GM18520 (cell line): ENCODE results near the gene HOOK2.
"Not testable (repeated sequence)": the region's sequence is repeated elsewhere in the genome, so short reads cannot be mapped to it uniquely, and the experiment has no call there.

Source experiments
- ATAC-seq: cut with Tn5 transposase; IDR thresholded peaks from one replicate; pipeline ENCODE4 v1.9.1; 2021; ENCODE audit not compliant: unreplicated experiment

Gene HOOK2

DNA sequence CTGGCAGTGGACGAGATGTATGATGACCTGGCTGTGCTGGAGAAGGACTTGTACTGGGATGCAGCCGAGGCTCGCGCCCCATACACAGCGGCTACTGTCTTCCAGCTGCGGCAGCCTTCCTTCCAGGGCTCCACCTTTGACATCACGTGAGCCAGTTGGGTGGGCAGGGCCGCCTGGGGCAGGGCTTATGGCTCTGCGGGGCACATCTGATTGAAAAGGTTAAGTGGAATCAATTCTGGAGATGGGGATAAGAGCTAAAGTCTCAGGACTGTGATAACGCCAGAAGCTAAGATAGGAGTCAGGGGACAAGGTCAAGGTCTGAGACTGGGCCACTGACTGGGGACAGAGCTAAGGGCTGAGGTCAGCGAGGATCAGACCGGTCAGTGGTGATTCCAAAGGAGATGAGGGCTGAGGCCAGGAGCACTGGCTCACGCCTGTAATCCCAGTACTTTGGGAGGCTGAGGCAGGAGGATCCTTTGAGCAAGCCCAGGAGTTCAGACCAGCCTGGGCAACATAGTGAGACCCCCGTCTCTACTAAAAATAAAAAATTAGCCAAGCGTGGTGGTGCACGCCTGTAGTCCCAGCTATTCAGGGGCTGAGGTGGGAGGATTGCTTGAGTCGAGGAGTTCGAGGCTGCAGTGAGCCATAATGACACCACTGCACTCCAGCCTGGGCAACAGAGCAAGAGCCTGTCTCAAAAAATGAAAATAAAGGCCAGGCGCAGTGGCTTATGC, 19.0 kb downstream of the HOOK2 start:
- ATAC-seq: no peak

DNA sequence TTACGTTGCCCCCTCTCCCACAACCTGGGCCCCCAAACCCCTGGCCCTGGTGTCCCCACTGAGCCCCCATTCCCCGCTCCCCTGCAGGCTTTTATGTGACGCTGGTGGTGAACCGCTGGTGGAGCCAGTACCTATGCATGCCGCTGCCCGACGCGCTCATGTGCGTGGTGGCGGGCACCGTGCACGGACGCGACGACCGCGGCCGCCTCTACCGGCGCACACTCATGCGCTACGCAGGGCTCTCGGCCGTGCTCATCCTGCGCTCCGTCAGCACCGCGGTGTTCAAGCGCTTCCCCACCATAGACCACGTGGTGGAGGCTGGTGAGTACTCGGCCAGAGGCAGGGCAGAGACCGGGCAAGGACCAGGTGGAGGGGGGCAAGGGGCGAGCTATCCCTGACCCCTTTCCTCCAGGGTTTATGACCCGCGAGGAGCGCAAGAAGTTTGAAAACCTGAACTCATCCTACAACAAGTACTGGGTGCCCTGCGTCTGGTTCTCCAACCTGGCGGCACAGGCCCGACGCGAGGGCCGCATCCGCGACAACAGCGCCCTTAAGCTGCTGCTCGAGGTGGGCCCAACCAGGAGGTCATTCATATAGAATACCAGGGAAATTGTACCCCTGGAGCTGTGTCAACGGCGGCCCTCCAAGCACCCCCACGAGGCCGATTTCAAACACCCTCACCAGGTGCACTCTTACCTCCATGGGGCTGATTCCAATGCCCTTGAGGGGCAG, 20.7 kb downstream of the HOOK2 start:
- no peak for ATAC-seq

DNA sequence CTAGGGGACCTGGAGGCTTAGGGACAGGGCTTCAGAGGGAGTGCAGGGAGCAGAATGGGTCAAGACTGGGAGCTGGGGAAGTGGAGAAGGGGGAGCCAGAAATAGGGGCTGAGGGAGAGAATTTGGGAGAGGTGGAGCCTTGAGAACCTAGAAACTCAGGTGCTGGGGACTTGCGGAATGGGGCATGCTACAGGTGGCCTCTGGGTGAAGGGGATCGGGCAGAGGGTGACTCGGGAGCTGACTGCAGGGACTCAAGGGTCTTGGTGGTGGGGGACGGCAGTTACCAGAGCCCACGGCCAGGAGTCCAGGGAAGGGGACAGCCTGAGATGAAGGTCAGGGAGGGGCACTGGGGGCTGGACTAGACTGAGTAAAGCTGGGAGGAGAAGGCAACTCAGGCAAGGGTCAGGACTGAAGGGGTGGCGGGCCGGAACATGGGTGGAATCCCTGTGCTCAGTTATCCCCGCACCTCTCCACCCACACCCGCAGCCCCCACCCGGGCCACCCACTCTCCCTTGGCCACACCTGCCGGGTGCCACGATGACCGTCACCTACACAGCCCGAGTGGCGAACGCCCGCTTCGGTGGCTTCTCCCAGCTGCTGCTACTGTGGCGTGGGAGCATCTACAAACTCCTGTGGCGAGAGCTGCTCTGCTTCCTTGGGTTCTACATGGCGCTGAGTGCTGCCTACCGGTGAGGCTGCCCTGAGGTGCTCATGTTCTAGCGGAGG, 23.1 kb downstream of the HOOK2 start:
- ATAC-seq: no peak

DNA sequence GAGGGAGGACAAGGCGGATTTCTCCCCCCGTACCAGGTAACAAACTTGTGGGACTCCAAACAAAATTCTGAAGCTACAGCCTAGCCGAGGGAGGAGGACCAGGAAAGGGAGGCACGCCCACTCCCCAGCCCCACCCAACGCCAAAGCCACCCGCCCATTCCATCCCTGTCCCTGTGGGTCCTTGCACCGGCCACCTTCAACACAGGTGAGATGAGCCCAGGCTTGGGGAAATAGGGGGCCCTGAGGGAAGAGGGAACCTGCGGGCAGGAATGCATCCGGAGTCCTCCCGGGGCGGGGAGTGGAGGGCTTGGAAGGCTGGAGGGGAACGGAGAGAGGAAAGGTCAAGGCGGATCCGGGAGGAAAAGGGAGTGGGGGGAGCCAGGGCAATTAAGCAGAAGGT, 23.7 kb downstream of the HOOK2 start, which contains the start of gene BEST2:
Gene BEST2 (plus strand): TSS at position 157 of the 400 bp plus-strand sequence. CDS start 802 bp downstream, outside the sequence.
- ATAC-seq: no peak

DNA sequence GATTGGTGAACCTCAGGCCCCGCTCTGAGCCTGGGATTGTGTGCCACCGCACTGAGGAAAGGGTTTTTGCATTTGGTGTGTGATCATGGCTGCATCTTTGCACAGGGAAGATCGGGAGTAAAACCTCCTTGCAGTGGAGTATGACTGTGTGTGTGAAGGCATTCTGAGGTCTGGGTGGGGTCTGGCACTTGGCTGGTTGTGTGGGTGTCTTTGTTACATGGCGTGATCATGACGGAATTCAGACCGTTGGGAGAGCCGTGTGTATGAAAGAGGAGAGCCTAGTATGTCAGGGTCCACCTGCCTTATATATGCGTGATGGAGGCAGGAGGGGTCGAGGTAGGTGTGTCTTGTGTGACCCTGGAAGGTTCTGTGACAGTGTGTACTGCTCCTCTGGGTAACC, 24.5 kb downstream of the HOOK2 start:
- ATAC-seq: no peak

DNA sequence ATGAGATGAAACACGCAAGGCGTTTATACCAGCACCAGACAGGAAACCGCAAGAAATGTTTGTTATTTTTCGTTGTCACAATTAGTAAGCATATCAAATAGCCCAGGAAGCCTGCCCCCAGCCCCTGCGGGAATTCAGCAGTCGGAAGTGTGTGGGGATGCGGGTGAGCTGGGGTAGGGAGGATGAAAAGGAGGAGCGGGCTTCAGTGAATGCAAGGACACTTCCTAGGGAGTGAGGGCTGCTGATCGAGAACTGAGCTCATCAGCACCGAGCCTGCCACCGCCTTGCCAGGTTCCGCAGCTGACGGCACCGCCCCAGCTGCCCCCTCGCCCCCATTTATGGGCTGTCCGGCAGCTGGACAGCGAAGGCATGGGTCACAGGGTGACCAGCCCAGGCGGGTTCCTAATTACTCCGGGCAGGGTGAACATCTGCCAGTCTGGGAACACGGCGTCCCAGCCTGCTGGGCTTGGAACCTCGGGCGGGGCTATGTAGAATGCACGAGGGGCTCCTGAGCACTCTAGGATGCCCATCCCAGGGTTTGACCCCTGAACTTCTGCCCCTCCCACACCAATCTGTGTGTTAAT, 25.3 kb downstream of the HOOK2 start:
- no peak for ATAC-seq

DNA sequence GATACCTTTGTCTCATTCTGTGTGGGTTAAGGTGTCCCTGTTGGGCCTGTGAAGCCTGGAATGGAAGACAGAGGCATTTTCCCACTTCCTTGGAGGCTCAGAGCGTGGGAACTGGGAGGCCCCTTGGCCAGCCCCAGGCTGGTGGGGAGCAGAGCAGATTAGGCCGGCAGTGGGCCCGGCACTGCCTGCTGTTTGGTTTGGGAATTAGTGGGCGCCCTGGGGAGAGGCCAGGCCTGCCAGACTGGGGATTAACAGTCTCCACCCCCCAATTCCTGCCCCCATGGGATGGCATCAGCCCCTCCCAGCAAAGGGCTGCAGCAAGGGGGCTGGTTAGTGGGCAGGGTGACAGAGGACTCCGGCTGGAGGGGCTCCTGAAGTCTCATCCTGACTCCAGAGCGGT, 26.9 kb downstream of the HOOK2 start:
- ATAC-seq: no peak

DNA sequence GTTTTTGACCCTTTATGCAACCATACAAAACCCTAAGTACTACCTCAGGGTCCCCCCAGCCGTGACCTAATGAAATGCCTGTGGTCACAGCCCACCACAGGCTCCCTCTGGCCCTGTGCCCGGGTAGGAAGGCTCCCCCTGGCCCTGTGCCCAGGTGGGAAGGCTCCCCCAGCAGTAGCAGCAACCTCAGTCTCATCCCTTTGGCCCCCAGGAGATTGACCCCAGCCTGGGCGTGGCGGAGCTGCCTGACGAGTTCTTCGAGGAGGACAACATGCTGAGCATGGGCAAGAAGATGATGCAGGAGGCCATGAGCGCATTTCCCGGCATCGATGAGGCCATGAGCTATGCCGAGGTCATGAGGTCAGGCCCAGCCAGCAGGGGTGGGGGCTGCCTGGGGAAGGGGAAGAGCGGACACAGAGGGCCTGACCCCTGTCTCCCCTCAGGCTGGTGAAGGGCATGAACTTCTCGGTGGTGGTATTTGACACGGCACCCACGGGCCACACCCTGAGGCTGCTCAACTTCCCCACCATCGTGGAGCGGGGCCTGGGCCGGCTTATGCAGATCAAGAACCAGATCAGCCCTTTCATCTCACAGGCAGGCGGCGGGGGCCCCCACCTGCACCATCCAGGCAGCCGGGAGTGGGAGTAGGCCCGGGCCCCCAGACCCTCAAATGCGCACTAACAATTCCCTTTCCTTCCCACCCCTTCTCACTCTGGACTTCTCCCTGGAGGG, 30.0 kb downstream of the HOOK2 start:
- no peak for ATAC-seq

DNA sequence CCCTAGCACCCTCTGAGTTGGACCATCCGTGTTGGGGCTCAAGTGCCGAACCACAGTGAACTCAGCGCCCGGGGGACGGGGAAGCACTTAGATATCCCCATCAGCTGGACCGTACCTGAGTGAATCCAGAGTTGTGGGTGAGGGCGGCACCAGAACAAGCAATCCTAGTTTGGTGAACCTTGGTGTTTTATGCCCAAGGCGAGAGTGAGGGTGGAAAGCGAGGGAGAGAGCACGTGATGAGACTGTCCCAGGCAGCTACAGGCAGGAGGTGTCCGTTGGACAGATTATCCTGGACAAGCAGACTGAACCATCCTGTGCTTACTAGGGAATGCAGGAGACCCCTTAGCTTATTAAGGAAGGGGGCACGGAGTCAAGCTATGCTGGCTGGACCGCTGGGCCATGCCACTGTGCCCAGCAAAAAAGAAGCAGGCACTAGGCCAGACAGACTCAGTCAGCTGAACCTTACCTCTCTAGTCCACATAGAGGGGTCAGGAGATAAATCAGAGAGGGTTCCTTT, 37.5 kb downstream of the HOOK2 start:
- no peak for ATAC-seq

DNA sequence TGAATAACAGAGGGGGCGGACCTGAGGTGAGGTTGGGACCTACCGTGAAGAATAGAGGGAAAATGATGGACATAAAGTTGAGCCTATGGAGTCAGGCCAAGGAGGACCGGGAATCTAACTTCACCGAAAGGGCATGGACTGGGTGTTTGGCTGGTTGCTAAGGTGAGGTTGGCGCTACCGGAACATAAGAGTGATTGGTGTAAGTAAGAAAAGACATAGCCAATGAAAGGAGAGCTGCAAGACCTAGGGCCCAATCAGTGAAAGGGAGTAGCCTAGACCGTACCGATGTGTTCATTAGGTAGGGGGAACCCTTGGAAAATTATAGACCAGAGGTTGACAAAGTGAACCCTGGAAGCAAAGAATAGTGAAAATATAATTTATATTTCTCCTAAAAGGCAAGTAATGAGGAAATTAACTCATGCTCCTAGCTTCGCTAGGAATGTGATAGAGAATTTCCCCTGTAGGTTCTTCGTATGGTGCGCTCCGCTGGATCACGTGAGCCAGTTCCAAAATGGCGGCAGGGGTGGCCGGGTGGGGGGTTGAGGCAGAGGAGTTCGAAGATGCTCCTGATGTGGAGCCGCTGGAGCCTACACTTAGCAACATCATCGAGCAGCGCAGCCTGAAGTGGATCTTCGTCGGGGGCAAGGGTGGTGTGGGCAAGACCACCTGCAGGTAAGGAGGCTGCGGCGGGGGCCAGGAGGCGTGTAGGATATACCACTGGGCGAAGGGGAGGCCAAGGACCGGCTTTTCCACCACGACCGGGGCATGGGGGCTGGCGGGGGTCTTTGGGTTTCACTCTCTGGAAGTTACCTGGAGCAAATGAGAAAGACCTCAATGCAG, 38.1 kb downstream of the HOOK2 start, which contains the start of gene GET3:
Gene GET3 (plus strand): TSS at position 503 of the 840 bp plus-strand sequence. CDS start 9 bp downstream, at position 512.
- ATAC-seq: peak; percentile 83

DNA sequence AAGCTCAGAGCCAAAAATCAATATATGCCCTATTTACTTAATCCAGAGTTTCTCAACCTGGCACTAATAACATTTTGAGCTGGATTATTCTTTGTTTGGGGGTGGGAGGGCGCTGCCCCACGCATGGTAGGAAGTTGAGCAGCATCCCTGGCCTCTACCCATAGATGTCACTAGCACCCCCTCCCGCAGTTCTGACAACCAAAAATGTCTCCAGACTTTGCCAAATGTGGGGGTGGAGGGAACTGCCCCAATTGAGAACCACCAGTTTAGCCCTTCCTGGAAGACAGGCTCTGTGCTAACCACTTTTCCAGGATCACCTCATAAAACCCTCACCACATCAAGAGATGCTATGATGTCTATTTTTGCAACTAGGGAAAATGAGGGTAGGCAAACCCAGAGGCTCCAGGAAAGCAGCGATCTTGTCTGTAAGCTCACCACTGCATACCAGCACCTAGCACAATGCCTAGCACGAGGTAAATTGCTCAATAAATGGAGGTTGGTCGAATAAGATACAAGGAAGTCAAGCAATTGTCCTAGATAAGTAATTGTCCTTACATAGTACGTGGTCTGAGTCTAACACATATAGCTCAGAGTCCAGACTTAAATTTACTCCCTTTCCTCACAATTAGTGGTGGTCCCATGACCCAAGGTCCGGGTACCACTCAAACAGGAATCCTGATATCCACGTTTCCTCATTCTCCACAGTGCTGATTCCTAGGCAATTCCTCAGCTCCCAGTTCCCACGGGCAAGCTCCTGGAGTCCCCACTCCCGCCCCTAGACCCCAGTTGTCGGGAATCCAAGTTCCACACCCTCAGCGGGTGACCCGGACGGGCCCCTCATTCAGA, 41.8 kb downstream of the HOOK2 start:
- ATAC-seq: no peak

DNA sequence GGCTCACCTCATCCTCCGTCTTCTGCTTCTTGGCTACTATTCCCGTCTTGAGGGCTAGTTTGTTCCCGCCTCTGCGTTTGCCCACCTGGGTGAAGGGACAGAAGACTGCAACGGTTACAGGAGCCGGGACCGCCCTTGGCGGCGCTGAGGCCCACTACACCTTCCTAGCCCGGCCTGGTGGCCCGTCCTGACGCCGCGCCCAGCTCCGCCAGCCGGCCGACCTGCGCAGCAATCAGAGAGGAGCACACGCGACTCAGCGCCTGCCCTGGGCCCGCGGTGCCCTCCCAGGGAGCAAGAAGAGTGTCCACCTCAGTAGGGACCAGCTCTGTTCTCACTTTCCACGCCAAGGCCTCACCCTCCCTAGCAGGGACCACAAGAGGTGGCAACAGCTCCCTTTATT, 44.0 kb downstream of the HOOK2 start:
- ATAC-seq: no peak

DNA sequence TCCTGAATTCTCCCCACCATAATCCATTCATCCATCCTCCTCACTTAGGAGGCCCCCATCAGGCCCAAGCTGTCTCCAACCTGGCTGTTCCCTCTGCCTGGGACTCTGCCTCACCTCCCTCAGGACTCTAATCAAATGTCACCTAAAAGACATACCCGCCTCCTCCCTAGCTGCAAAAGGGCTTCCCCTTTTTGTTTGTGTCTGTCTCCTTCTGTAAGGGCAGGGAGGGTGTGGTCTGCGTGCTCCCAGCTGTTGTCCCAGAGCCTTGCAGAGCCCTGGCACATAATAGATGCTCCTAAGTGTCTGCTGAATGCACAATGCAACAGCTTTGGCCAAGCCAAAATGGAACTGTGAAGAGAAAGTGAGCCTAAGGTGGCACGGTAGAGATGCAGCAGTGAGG, 45.3 kb downstream of the HOOK2 start:
- no peak for ATAC-seq

DNA sequence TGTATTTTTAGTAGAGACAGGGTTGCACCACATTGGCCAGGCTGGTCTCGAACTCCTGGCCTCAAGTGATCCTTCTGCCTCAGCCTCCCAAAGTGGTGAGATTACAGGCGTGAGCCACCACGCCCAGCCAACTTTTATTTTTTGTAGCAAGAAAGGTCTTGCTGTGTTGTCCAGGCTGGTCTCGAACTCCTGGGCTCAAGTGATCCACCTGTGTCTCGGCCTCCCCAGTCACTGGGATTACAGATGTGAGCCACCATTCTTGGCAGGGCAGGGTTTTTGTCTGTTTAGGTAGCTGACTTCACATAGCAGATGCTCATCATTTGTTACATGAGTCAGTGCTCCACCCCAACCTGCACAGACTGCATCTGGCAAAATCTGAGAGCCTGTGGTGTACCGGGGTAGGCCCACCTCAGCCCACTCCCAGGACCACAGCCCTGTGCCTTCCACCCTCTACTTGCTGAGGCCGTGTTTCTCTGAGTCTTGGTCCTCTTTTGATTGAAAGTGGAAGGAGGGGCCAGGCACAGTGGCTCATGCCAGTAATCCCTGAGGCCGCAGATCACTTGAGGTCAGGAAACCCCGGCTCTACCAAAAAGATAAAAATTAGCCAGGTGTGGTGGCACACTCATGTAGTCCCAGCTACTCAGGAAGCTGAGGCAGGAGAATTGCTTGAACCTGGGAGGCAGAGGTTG, 47.5 kb downstream of the HOOK2 start:
- no peak for ATAC-seq

DNA sequence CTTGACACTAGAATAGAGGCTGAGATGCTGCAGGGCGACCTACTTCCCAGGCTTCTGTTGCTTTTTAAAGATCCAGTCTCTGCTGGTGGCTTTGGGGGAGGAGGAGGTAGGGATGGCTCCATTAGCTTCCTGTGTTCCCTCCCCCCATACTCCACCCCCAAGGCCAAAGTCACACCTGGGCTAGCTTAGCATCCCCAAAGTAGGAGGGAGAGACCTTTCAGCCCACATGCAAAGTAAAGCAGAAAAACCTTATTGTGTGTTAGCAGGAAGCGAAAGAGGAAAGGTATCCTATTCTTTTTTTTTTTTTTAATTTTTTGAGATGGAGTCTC, 48.4 kb downstream of the HOOK2 start:
- no peak for ATAC-seq

DNA sequence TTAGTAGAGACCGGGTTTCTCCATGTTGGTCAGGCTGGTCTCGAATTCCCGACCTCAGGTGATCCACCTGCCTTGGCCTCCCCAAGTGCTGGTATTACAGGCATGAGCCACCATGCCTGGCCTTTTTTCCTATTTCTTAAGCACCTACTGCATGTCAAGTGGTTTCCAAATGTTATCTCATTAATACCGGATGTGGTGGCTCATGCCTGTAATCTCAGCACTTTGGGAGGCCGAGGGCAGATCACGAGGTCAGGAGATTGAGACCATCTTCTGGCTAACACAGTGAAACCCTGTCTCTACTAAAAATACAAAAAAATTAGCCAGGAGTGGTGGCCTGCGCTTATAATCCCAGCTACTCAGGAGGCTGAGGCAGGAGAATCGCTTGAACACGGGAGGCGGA, 49.7 kb downstream of the HOOK2 start:
- not testable (repeated sequence) for ATAC-seq

DNA sequence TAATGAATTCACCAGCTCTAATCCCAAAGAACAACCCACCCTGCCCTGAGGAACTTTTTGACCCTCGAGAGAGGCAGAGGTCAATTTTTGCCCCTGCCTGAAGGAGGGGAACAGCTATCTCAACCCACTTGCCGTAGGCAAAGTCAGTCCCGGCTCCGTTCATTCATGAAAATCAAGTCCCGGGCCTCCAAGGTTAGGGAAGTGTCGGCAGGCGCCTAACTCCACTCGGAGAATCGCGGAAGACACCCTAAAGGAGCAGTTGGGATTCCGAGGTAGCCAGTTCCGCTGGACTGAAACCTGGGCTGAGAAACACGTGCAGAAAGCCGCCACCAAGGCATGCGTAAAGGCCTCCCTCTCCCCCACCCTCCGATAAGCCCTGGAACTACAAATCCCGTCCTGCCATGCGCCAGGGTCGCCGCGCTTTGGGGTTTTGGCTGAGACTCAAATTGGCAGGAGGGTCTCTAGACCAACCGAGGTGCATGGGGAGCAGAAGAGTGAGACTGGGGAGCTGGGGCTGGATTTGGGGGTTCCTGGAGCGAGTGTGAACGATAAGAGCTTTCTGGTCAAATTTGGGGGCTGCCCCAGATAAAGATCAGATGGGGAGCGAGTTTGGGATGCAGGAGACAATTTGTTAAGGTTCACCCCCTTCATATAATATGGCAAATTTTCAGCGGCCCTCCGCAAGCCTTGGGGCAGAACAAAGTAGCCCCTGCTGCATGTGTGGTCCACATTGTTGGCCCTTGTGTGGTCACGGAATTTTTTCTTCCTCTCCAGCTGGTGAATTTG, 51.5 kb downstream of the HOOK2 start, which contains the start of gene TNPO2:
Gene TNPO2 (minus strand): TSS at position 292 of the 786 bp plus-strand sequence. CDS start 2,955 bp downstream, outside the sequence.
- ATAC-seq: no peak

DNA sequence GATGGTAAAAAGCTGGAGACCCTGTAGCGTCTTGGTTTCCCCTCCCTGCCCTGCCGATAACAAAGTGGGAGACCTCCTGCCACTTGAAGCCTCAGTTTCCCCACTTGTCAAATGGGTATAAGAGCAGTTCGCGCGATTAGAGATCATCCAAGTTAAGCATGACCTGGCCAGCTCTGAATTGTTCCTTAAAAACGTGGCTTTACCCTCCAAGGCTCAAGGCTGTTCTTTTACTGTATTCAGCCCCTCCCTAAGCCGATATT, 52.0 kb downstream of the HOOK2 start:
- ATAC-seq: no peak
